Prostate gland (tissue), 2 donors: ENCODE results near the gene CAMTA2.

Experiments used
- POLR2A ChIP-seq: fragments of 450-650 bp; IDR thresholded peaks from one replicate; pipeline ENCODE4 v1.6.1; 2016; ENCODE audit warnings: antibody characterized with exemption, mild to moderate bottlenecking
- TF ChIP-seq, protein P1 (sequence below), 4 experiments: fragments of 200-600 bp in 2 of 4; fragments of 450-650 bp in 2 of 4; sonication (generic) in 2 of 4; IDR thresholded peaks; 1 replicate in 3 of 4; 2 replicates in 1 of 4; pipeline ENCODE4 v1.5.1; 2016 to 2019; ENCODE audit warnings: antibody characterized with exemption in 4 of 4, mild to moderate bottlenecking in 2 of 4, moderate library complexity in 2 of 4

DNA sequence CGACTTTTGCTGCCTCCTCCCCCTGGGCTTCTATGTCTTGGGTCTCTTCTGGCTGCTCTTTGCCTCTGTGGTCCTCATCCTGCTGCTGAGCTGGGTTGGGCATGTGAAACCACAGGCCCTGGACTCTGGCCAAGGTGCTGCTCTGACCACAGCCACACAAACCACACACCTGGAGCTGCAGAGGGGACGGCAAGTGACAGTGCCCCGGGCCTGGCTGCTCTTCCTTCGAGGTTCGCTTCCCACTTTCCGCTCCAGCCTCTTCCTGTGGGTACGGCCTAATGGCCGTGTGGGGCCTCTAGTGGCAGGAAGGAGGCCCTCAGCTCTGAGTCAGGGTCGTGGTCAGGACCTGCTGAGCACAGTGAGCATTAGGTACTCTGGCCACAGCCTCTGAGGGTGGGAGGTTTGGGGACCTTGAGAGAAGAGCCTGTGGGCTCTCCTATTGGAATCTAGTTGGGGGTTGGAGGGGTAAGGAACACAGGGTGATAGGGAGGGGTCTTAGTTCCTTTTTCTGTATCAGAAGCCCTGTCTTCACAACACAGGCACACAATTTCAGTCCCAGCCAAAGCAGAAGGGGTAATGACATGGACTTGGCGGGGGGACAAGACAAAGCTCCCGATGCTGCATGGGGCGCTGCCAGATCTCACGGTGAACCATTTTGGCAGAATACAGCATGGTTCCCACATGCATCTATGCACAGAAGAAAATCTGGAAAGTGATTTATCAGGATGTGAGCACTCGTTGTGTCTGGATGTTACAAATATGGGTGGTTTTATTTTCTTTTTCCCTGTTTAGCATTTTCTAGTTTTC, 53.1 kb downstream of the CAMTA2 start:
- TF ChIP-seq, protein P1, sequence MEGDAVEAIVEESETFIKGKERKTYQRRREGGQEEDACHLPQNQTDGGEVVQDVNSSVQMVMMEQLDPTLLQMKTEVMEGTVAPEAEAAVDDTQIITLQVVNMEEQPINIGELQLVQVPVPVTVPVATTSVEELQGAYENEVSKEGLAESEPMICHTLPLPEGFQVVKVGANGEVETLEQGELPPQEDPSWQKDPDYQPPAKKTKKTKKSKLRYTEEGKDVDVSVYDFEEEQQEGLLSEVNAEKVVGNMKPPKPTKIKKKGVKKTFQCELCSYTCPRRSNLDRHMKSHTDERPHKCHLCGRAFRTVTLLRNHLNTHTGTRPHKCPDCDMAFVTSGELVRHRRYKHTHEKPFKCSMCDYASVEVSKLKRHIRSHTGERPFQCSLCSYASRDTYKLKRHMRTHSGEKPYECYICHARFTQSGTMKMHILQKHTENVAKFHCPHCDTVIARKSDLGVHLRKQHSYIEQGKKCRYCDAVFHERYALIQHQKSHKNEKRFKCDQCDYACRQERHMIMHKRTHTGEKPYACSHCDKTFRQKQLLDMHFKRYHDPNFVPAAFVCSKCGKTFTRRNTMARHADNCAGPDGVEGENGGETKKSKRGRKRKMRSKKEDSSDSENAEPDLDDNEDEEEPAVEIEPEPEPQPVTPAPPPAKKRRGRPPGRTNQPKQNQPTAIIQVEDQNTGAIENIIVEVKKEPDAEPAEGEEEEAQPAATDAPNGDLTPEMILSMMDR (IDR thresholded peaks at IDR 0.05): peak in 1 of 4 experiments; percentile 34
- TF ChIP-seq POLR2A: no peak
